Activated naive CD8-positive, alpha-beta T cell treated with anti-CD3 and anti-CD28 coated beads, Interleukin-2, amount 50 U/mL, for 16 hours (primary cell): ENCODE data around the gene ABCC1.

Source experiments
- DNase-seq: peaks from one replicate; pipeline ENCODE4 v3.0.0-alpha.2; 2020; ENCODE audit warnings: low read depth, low spot score

ABCC1 gene

DNA sequence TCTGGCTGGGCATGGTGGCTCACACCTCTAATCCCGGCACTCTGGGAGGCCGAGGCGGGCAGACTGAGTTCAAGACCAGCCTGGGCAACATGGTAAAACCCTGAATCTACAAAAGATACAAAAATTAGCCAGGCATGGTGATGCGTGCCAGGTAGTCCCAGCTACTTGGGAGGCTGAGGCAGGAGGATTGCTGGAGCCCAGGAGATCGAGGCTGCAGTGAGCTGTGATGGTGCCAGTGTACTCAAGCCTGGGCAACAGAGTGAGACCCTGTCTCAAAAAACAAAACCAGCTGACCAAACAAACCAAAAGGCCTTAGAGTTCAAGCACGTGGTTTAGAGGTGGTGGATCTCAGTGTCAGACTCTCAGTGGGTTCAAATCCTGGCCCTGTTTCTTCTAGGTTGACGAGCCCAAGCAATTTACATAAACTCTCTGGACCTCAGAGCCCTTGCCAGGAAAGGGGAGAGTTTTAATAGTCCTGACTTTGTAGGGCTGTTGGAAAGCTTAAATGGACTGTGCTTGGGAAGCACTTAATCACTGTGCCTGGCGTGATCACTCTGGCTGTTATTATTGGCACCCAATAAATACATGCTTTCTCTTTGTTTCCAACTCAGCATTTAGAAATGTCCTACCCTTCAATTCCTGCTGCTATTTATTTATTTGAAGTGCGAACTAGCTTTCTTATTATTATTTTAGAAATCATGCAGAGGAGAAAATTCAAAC lies 44.7 kb downstream of the ABCC1 start:
- no peak for DNase-seq

DNA sequence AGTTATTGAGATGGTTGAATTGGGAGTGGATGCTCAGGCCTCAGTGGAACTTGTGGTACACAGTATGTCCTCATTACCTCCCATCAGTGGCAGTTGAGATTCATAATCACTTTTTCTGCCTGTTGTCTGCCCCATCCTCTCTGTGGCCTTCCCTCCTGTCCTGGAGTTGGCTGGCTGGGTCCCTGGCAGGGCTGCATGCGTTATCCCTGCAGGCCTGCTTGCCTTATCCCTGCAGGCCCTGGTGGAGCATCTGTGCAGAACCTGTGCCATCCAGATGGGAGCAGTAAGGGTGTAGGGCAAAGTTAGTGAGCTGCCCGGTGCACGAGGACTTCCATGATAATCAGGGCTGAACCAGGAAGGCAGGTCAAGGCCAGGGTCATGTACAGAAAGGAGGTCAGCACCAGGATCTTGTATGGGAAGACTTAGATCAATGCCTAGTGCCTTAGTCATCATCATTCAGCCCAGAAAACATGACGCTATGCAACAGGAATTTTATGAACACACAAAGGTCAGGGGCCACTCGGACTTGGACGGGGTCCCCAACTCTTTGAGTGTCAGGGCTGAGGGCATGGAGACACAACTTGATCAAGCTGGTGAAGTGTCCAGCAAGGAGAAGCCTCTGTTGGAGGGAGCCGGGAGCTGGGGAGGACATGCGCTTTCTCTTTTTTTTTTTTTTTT lies 47.2 kb downstream of the ABCC1 start:
- DNase-seq: no peak

DNA sequence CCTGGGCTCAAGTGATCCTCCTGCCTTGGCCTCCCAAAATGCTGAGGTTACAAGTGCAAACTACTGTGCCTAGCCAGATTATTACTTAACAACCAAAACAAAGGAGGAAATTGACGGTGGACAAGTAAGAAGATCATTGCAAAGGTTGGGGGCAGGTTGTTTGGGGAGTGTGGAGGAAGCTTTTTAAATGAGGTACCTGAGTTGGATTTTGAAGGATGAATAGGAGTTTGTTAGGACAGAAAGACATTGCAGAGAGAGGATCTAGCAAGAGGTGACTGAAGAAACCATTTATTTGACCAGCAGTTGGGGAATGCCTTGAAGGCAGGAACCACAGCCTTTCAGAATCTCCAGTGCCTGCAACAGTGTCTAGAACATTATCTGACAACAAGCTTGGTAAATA lies 51.3 kb downstream of the ABCC1 start:
- DNase-seq: no peak

DNA sequence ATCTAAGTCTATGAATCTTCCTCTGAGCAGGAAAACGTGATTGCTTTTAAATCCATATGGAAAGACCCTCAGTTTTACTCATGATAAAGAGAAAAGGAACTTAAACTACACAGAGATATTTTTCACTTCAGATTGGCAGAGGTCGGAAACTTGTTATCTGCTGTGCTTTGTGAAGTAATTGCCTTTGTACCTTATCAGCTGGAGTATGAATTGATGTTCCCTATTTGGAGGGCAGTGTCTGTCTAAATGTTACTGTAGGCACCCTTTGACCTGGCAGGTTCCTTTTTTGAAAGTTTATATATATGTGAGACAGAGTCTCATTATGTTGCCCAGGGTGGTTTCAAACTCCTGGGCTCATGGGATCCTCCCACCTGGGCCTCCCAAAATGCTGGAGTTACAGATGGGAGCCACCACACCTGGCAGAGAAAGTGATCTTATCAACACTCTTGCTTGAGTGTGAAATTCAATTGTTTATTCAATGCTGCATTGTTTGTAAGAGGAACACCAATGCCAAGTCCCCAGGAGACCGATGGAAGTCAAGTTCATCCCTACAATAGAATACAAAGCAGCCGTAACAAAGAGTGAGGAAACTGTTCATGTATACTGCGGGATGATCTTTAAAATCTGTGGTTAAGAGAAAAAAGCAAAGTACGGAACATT lies 52.3 kb downstream of the ABCC1 start:
- DNase-seq: no peak

DNA sequence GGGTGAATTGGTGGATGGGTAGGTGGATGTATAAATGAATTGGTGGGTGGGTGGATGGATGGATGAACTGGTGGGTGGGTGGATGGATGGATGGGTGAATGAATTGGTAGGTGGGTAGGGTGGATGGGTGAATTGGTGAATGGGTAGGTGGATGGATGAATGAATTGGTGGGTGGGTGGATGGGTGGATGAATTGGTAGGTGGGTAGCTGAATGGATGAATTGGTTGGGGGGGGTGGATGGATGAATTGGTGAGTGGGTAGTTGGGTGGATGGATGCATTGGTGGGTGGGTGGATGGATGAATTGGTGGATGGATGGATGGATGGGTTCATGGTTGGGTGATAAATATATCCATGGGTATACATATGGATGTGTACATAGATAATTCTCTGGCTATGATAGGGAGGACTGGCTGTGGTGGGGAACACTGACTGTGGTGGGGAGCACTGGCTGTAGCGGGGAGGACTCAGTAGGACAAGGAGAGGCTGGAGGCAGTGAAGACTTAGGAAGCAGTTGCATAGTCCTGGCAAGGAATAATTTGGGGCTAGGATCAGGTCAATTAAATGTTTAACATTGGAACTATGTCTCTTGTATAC lies 54.4 kb downstream of the ABCC1 start:
- no peak for DNase-seq

DNA sequence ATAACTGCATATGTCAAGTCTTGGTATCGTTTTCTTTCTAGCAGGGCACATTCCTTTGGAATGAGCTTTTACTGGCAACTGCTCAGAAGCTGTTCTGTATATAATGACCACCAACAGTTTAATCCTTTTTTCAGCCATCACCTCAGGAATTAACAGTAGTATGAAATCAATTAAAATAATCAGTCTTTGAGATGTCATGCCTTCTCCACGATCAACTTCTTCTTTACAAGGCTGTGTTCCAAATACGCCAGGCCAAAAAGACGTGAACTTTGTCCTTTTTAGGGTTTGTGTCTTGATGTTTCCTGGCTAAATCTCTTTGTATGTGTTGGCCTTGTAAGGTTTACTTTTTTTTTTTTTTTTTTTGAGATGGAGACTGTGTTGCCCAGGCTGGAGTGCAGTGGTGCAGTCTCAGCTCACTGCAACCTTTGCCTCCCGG lies 54.9 kb downstream of the ABCC1 start:
- DNase-seq: no peak

DNA sequence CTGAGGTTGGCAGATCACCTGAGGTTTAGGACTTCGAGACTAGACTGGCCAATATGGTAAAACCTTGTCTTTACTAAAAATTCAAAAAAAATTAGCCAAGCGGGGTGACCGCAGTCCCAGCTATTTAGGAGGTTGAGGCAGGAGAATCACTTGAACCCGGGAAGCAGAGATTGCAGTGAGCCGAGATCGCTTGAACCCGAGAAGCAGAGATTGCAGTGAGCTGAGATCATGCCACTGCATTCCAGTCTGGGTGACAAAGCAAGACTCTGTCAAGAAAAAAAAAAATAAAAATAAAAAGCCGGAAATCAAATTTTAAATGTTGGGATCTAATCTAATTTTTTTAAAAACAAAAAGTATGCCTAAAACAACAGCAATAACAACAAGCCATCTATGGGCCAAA lies 56.3 kb downstream of the ABCC1 start:
- DNase-seq: no peak

DNA sequence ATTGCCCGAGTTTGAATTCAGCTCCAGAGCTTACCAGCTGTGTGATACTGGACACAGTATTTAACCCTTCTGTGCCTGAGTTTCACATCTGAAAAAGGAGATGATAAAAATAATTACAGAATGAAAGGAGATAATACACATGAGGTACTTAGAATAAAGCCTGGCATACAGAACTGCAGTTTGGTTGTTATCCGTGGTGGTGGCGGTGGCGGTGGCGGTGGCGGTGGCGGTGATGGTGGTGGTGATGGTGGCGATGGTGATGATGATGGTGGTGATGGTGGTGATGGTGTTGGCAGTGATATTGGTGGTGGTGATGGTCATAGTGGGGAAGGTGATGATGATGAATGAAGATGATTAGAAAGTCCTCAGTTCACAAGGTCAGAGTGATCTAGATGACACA lies 57.2 kb downstream of the ABCC1 start:
- DNase-seq: no peak

DNA sequence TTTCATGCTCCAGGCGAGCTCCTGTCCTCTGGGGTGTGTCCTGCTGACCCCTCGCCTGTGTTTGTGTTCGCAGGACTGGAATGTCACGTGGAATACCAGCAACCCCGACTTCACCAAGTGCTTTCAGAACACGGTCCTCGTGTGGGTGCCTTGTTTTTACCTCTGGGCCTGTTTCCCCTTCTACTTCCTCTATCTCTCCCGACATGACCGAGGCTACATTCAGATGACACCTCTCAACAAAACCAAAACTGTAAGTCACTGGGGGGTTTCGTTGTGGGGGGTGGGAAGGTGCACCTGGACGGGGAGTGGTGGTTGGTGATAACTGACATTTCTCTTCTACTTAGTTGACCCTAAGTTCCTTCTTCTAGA lies 58.3 kb downstream of the ABCC1 start:
- DNase-seq: no peak

DNA sequence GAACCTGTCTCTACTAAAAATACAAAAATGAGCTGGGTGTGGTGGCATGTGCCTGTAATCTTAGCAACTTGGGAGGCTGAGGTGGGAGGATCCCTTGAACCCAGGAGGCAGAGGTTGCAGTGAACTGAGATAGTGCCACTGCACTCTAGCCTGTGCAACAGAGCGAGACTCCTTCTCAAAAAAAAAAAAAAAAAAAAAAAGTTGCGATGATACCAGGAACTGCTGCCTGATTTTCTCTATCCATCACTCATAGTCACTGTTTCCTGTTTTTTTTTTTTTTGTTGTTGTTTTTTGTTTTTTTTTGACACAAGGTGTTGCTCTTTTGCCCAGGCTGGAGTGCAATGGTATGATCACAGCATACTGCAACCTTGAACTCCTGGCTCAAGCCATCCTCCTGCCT lies 59.2 kb downstream of the ABCC1 start:
- DNase-seq: no peak

DNA sequence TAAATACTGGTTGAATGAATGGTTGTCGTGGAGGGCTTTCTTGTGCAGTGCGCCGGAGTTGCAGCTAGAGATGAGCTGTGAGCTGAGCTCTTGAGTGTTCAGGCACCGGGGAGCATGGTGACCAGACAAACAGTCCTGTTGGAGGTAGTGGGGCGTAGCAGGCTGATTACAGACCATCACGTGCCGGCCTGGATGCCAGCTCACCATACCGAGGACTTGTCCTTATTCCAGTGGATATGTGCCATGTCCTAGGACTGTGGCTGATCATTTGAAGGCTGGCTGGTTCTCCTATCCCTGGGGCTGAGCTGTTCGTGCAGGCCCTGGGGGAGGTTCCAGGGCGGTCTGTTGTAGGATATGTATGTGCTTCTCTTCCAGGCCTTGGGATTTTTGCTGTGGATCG lies 60.0 kb downstream of the ABCC1 start:
- no peak for DNase-seq

DNA sequence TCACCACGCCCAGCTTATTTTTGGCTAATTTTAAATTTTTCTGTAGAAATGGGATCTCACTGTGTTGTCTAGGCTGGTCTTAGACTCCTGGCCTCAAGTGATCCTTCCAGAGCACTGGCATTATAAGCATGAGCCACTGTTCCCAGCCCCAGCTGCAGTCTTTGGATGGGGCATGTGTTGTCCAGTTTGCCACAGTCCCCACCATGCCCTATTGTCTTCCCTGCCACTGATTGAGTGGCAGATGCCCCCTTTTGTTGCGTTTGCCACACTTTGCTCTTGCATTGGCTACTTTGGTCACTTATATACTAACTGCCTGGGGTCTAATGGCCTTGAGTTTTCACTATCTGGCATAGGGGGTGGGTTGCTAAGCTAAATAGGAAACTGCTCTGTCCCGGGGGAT lies 60.8 kb downstream of the ABCC1 start:
- DNase-seq: no peak

DNA sequence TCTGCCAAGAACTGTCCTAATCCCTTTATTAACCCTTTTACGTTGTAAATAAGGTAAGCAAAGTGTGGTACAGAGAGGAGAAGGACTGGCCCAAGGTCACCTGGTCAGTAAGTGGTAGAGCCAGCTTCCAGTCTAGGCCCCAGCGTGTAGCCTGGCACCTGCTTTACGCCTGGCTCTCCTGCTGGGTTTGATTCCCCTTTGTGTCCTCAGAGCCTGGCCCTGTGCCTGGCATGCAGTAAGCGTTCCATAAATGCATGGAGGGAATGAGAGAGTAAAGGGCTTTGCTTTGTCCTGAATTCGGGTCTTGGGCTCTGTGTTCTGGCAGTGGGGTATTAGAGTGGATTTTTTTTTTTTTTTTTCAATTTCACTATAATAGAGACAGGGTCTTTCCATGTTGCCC lies 62.7 kb downstream of the ABCC1 start:
- DNase-seq: no peak

DNA sequence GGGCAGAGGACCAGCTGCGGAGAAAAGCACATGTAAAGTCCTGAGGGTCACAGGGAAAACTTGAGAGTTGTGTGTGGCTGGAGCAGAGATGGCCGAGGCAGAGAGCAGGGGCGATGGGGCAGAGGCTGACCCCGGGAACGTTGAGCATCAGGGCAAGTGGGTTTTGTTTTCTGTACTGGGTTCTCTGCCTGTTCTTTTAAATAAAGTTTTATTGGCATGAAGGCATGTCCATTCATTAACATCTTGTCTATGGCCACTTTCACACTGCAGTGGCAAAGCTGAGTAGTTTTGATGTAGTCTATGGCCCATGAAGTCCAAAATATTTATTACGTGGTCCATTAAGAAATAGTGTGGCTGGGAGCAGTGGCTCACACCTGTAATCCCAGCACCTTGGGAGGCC lies 64.4 kb downstream of the ABCC1 start:
- no peak for DNase-seq

DNA sequence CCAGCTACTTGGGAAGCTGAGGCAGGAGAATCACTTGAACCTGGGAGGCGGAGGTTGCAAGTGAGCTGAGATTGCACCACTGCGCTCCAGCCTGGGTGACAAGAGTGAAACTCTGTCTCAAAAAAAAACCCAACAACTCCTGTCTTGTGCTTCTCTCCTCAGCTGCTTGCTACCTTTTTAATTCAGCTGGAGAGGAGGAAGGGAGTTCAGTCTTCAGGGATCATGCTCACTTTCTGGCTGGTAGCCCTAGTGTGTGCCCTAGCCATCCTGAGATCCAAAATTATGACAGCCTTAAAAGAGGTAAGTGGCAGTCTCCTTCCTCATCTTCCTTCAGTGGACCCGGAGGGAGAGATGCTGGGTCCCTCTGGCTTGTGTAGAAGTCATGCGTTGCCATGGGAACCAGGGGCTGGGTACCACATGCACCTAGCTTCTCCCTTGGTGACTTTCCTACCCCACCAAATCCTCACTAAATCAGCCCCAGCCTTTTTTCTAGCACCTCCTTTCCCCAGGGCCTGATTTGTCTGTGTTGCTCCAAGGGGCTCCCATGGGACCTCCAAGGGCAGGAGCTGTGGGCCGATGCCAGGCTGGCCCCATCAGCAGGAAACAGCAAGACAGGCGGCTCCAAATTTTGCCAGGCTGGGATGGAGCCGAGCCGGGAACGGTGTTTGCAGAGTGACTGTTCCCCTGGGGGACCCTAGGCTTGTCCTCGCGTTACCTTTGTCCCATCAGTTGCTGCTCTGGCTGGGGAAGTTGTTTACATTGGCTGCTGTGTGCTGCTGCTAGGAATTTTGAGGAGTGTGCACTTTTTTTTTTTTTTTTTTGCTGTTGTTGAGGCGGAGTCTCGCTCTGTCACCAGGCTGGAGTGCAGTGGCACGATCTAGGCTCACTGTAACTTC lies 65.2 kb downstream of the ABCC1 start:
- no peak for DNase-seq

DNA sequence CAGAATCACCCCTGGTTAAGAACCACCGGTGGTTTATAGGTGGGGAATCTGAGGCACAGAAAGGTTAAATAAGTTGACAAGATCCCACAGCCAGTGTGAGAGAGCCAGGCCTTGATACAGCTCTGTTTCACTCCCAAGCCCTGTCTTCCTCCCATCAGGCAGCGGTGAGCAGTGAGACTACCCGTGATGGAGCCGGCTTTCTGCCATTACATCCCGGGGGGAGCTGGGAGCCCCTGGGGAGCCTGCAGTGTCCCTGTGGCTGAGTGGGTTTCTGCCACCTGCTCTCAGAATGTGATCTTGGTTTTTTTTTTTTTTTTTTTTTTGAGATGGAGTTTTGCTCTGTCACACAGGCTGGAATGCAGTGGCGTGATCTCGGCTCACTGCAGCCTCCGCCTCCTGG lies 66.4 kb downstream of the ABCC1 start:
- no peak for DNase-seq

DNA sequence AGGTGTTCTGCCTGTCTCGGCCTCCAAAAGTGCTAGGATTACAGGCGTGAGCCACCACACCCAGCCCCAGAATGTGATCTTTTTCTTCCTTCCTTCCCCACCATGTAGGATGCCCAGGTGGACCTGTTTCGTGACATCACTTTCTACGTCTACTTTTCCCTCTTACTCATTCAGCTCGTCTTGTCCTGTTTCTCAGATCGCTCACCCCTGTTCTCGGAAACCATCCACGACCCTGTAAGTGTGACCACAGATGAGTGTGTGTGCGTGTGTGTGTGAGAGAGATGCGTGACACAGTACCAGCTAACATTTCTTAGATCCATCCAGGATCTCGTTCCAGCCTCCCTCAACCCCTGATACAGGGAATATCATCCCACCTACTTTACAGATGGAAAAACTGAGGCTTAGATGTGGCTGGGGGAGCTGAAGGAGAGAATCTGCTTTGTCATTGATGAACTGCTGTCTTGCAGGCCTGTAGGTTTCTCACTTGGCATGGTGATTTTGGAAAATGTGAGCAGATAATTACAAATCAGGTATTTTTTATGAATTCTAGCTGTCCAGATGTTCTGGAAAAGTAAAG lies 67.1 kb downstream of the ABCC1 start:
- no peak for DNase-seq

DNA sequence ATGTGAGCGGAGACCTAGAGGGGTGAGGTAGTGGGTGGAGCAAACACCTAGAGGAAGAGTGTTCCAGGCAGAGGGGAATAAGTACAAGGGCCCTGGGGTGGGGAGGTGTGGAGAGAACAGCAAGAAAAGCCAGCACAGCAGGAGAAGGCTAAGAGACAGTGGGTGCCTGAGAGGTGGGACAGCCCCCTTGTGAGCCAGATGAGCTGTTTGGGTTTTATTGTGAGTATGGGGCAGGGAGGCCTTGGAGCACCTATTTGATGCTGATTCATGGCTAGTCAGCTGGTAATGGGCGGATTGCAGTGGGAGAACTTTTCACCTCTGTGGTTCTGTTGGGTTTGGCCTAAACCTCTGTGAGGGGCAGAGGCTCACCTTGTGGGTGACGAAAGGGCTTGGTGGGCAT lies 68.4 kb downstream of the ABCC1 start:
- DNase-seq: no peak

DNA sequence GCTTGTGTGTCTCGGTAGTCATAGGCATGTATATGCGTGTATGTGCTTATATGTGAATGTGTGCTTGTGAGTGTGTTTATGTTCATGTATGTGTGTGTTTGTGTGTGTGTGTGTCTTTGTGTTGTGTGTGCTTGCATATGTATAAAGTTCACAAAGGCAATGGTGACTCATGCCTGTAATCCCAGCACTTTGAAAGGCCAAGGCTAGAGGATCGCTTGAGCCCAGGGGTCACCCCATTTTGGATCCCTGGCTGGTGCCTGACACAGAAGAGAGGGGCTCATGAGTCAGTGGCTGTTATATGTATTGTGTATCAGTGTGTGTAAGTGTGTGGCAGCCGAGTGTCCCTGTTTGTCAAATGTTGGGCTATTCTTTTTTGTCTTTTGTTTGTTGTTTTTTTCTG lies 69.3 kb downstream of the ABCC1 start:
- no peak for DNase-seq

DNA sequence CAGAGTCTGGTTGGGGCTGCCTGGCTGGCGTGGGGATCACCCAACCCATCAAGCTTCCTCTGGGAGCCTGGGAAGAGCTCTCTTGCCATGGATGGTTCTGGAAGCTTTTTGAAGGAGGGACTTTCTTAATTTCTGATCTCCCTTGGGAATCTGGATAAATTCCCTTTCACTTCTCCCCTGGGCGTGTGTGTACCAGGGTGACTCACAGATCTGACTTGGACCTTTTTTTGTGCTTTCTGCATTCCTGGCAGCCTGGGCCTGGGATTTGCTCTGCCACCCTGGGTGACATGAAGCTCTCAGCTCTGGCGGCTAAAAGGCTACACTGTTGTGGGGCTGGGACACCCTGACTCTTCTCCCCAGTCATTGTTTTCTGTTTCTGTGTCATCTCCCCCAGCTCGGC lies 70.1 kb downstream of the ABCC1 start:
- DNase-seq: no peak

DNA sequence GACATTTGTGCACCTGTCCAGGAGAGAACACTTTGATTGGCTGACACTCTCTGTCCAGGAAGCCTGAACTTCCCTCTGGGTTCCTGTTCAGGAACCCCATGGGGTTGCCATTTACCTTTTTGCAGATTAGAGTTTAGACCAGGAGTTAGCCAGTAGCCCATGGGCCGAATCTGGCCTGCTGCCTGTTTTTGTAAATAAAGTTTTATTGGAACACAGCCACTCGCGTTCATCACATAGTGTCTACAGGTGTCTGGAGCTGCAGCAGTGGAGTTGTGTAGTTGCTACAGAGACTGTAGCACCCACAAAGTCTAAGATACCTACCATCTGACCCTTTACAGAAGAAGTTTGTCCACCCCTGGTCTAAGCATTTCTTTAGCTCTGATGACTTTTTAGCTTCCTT lies 70.9 kb downstream of the ABCC1 start:
- no peak for DNase-seq
